Fibroblast of villous mesenchyme (primary cell): ENCODE data around the gene PLIN1. TPM values are rescaled to one million over a fixed set of nuclear protein-coding genes. Genes with fewer than 3 reads are reported as not detected.

ENCODE experiments used
- DNase-seq: peaks from one replicate; pipeline ENCODE4 v3.0.0-alpha.2; 2010; ENCODE audit warnings: low read depth
- H3K4me3 ChIP-seq: 2 replicates; pipeline ENCODE4 v1.5.1; 2011; ENCODE audit warnings: low read depth, mild to moderate bottlenecking, low read length
- CTCF ChIP-seq: IDR thresholded peaks from 2 replicates; pipeline ENCODE4 v1.5.1; 2012; ENCODE audit warnings: low read depth, mild to moderate bottlenecking, low read length; ENCODE audit not compliant: insufficient read depth
- total RNA-seq: library from RNA; depleted of rRNA; stranded (reverse); fragments of >200 nt; gene quantifications from 2 replicates; pipeline ENCODE4 v1.2.3, GENCODE V29; 2012

The PLIN1 gene
- total RNA-seq, 1 donor, result 0.43 TPM

GRCh38 chr15:89668171-89668570 lies 11.0 kb downstream of the PLIN1 start:
- no peak for TF ChIP-seq CTCF
- DNase-seq, result no peak
- no peak overlapping the region for H3K4me3 ChIP-seq

GRCh38 chr15:89667706-89667960 lies 11.5 kb downstream of the PLIN1 start:
- DNase-seq, result no peak
- no peak for TF ChIP-seq CTCF
- H3K4me3 ChIP-seq, result no peak overlapping the region

GRCh38 chr15:89666858-89667705 lies 12.1 kb downstream of the PLIN1 start:
- DNase-seq, result no peak
- H3K4me3 ChIP-seq, result no peak overlapping the region
- TF ChIP-seq CTCF, result no peak

GRCh38 chr15:89666184-89666857 lies 12.8 kb downstream of the PLIN1 start:
- H3K4me3 ChIP-seq, result no peak overlapping the region
- DNase-seq, result no peak
- no peak for TF ChIP-seq CTCF

GRCh38 chr15:89665449-89666181 lies 13.6 kb downstream of the PLIN1 start:
- DNase-seq, result peak; percentile 78
- H3K4me3 ChIP-seq, result peak overlapping the region; percentile 40
- TF ChIP-seq CTCF, result no peak

GRCh38 chr15:89664441-89665350 lies 14.5 kb downstream of the PLIN1 start:
- no peak for TF ChIP-seq CTCF
- no peak for DNase-seq
- peak overlapping the region; percentile 40 for H3K4me3 ChIP-seq
